ENCODE measurements around the gene DAB1. TPM values are rescaled to one million over a fixed set of nuclear protein-coding genes. Genes with fewer than 3 reads are reported as not detected.

DAB1 gene
- total and polyA plus RNA-seq, 2 of the 8 experiments (the other 6 are each of a cell fraction or from before 2014, with no cell fraction given) = 4.4 to 11.8 TPM

GRCh38 chr1:57295326-57295725, 128.5 kb downstream of the DAB1 start (continued):
- TF ChIP-seq NANOG (IDR thresholded peaks at IDR 0.05; ENCODE audit: insufficient read depth, low read depth, low read length, poor library complexity, severe bottlenecking) = no peak
- TF ChIP-seq RBBP5 (IDR thresholded peaks at IDR 0.05; ENCODE audit: borderline replicate concordance, low read depth, low read length) = no peak
- TF ChIP-seq BACH1 (IDR thresholded peaks at IDR 0.05; ENCODE audit: low read length) = no peak
- TF ChIP-seq ZNF274 (IDR thresholded peaks at IDR 0.05; ENCODE audit: borderline replicate concordance, extremely low read depth, low read length) = no peak
- TF ChIP-seq HDAC6 (IDR thresholded peaks at IDR 0.05; ENCODE audit: low read depth, low read length) = no peak
- TF ChIP-seq SIX5 (IDR thresholded peaks at IDR 0.05; ENCODE audit: low read depth, low read length) = no peak
- TF ChIP-seq TAF7 (optimal IDR thresholded peaks at IDR 0.05; ENCODE audit: borderline replicate concordance, low read depth, low read length) = no peak
- TF ChIP-seq RNF2 (IDR thresholded peaks at IDR 0.05; ENCODE audit: borderline replicate concordance, low read depth, low read length, missing control alignments, poor library complexity, severe bottlenecking) = no peak
- TF ChIP-seq RXRA (IDR thresholded peaks at IDR 0.05; ENCODE audit: insufficient read depth, low read depth, low read length) = no peak
- TF ChIP-seq TEAD4 (IDR thresholded peaks at IDR 0.05; ENCODE audit: low read depth, low read length) = no peak
- no peak for TF ChIP-seq KDM1A (IDR thresholded peaks at IDR 0.05; ENCODE audit: borderline replicate concordance, low read length)
- no peak for TF ChIP-seq FOSL1 (IDR thresholded peaks at IDR 0.05; ENCODE audit: insufficient read depth, low read depth, low read length)
- no peak for TF ChIP-seq SRF (IDR thresholded peaks at IDR 0.05; ENCODE audit: low read depth, low read length)
- no peak for TF ChIP-seq TCF12 (IDR thresholded peaks at IDR 0.05; ENCODE audit: low read depth, low read length)
- TF ChIP-seq CEBPB (IDR thresholded peaks at IDR 0.05; ENCODE audit: low read depth, low read length) = no peak
- no peak for TF ChIP-seq EZH2 (IDR thresholded peaks at IDR 0.05; ENCODE audit: low read depth, low read length, severe bottlenecking)
- TF ChIP-seq HDAC2 (IDR thresholded peaks at IDR 0.05; ENCODE audit: borderline replicate concordance in 1 of 2, low read depth in 2 of 2, low read length in 2 of 2) = no peak
- TF ChIP-seq MAX (IDR thresholded peaks at IDR 0.05) = no peak

All from H1 (cell line).